BE2C (cell line): ENCODE measurements around the gene HOXD4.

Experiments used
- DNase-seq: peaks from one replicate; pipeline ENCODE4 v3.0.0-alpha.2; 2020
- H3K27me3 ChIP-seq: fragments of 250-450 bp; sonication (Bioruptor Pico); 2 replicates; pipeline ENCODE4 v1.5.1; 2020; ENCODE audit warnings: mild to moderate bottlenecking
- H3K36me3 ChIP-seq: fragments of 250-450 bp; sonication (Bioruptor Pico); 2 replicates; pipeline ENCODE4 v1.5.1; 2020; ENCODE audit warnings: mild to moderate bottlenecking
- H3K4me1 ChIP-seq: fragments of 250-450 bp; sonication (Bioruptor Pico); 2 replicates; pipeline ENCODE4 v1.5.1; 2020
- H3K4me3 ChIP-seq: 2 replicates; pipeline ENCODE4 v1.5.1; 2011; ENCODE audit warnings: low read depth, low read length
- H3K9me3 ChIP-seq: fragments of 250-450 bp; sonication (Bioruptor Pico); 2 replicates; pipeline ENCODE4 v1.5.1; 2020
- CTCF ChIP-seq: IDR thresholded peaks from 2 replicates; pipeline ENCODE4 v1.5.1; 2012; ENCODE audit warnings: mild to moderate bottlenecking, low read depth, low read length

Gene HOXD4

GRCh38 chr2:176133389-176133788 lies 18.0 kb upstream of the HOXD4 start:
- no peak for TF ChIP-seq CTCF
- H3K4me1 ChIP-seq = peaks cover 7% of the 10 kb centered on the region; the same call in 1 of the 2 replicates
- no peak overlapping the region for H3K4me3 ChIP-seq
- H3K36me3 ChIP-seq = no peaks in the 10 kb centered on the region
- H3K9me3 ChIP-seq = no peaks in the 10 kb centered on the region
- H3K27me3 ChIP-seq = no peaks in the 10 kb centered on the region
- no peak for DNase-seq

GRCh38 chr2:176134035-176134434 lies 17.3 kb upstream of the HOXD4 start:
- no peak overlapping the region for H3K4me3 ChIP-seq
- no peaks in the 10 kb centered on the region for H3K27me3 ChIP-seq
- H3K9me3 ChIP-seq = no peaks in the 10 kb centered on the region
- no peak for DNase-seq
- H3K36me3 ChIP-seq = no peaks in the 10 kb centered on the region
- TF ChIP-seq CTCF = no peak
- peaks cover 7% of the 10 kb centered on the region; the same call in 1 of the 2 replicates for H3K4me1 ChIP-seq

GRCh38 chr2:176135035-176135440 lies 16.3 kb upstream of the HOXD4 start:
- no peaks in the 10 kb centered on the region for H3K9me3 ChIP-seq
- H3K4me1 ChIP-seq = peaks cover 7% of the 10 kb centered on the region; the same call in 1 of the 2 replicates
- H3K27me3 ChIP-seq = no peaks in the 10 kb centered on the region
- DNase-seq = no peak
- H3K36me3 ChIP-seq = no peaks in the 10 kb centered on the region
- no peak; the same call in 1 of the 2 replicates for TF ChIP-seq CTCF
- peak overlapping the region; percentile 73; the same call in 1 of the 2 replicates for H3K4me3 ChIP-seq

- TF ChIP-seq CTCF = no peak
- Histone ChIP-seq H3K36me3 (no peaks in the 10 kb centered on the region), H3K9me3 (no peaks in the 10 kb centered on the region), H3K4me1 (peaks cover 7% of the 10 kb centered on the region; the same call in 1 of the 2 replicates), H3K27me3 (no peaks in the 10 kb centered on the region), H3K4me3 (peak overlapping the region; percentile 73)
- peak; percentile 48 for DNase-seq
Observed at GRCh38 chr2:176136374-176137251, 14.7 kb upstream of the HOXD4 start.

- Histone ChIP-seq H3K9me3 (no peaks in the 10 kb centered on the region), H3K36me3 (no peaks in the 10 kb centered on the region), H3K27me3 (no peaks in the 10 kb centered on the region), H3K4me1 (peaks cover 7% of the 10 kb centered on the region; the same call in 1 of the 2 replicates), H3K4me3 (peak overlapping the region; percentile 73)
- no peak for TF ChIP-seq CTCF
- no peak for DNase-seq
Observed at GRCh38 chr2:176137252-176137580, 14.1 kb upstream of the HOXD4 start.

GRCh38 chr2:176137906-176138305 lies 13.4 kb upstream of the HOXD4 start:
- DNase-seq = no peak
- no peaks in the 10 kb centered on the region for H3K9me3 ChIP-seq
- no peaks in the 10 kb centered on the region for H3K36me3 ChIP-seq
- H3K4me1 ChIP-seq = peaks cover 7% of the 10 kb centered on the region; the same call in 1 of the 2 replicates
- H3K27me3 ChIP-seq = no peaks in the 10 kb centered on the region
- H3K4me3 ChIP-seq = peak overlapping the region; percentile 73
- TF ChIP-seq CTCF = no peak
